Lung microvascular endothelial cell (primary cell): ENCODE measurements around the gene GCNA. TPM values are rescaled to one million over a fixed set of nuclear protein-coding genes. Genes with fewer than 3 reads are reported as not detected.

Experiments used
- DNase-seq, 2 donors: peaks; one replicate each; pipeline versions ENCODE4 v3.0.0 to v3.0.0-alpha.2; 2010; ENCODE audit warnings: low read depth in 2 of 2
- total RNA-seq: library from RNA; depleted of rRNA; stranded (reverse); fragments of >200 nt; gene quantifications from 2 replicates; pipeline ENCODE4 v1.2.1, GENCODE V29; 2014

GCNA gene
- total RNA-seq, 1 donor from 2014 or later: 1.8 TPM

- DNase-seq: peak in 1 of 2 donors; percentile 8
Measured at GRCh38 chrX:71616672-71617529, 38.7 kb downstream of the GCNA start.

DNA sequence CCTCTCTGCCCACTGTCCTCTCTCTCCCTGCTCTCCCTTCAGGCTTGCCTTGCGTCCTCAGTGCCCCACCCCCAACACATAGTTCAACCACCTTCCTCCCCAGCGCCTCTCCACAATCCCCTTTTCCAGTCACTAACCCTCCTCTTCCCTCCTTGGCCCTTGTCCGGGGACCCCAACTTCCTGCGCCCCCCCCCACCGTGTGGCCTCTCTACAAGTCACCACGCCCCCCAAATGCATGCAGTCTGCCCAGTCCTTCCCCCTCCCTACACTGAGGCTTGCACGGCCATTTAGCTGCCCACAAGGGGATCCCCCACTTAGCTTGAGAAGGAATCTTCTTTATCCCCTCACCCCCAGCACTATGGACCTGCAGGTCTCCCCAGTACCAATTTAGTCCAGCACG lies 39.5 kb downstream of the GCNA start:
- no peak for DNase-seq

DNA sequence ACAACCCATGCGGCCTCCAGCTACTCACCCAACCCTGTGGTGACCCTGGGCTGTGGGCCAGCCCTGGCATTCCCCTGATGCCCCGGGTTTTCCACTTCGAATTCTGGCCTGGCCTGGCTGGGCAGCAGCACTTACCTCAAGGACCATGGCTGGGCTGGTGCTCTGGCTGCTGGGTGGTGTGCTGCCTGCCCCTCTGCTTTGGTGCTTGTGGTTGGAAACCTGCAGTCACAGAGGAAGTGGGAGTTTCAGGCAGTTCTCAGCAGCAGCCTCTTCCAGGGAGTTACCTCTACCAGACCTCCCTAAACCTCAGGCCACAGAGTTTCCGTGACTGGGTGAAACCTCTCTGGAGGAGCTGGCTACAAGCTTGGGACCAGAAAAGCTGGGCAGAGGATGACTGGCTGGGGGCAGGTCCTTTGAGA lies 40.1 kb downstream of the GCNA start, which contains the start of gene CXCR3:
TSS of gene CXCR3 (minus strand) at position 209 of the 419 bp plus-strand sequence. CDS start at position 147, 62 bp downstream.
- no peak for DNase-seq

DNA sequence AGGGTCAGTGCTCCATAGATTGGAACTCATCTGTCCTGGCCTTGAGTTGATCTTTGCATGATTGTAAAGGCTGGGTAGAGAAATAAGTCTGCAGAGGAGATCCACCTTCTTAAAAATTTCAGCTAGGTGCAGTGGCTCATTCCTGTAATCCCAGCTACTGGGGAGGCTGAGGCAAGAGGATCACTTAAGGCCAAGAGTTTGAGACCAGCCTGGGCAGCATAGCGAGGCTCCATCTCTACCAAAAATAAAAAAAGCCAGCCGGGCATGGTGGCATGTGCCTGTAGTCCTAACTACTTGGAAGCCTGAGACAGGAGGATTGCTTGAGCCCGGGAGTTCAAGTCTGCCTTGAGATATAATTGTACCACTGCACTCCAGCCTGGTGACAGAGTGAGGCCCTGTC lies 40.5 kb downstream of the GCNA start:
- DNase-seq: no peak

DNA sequence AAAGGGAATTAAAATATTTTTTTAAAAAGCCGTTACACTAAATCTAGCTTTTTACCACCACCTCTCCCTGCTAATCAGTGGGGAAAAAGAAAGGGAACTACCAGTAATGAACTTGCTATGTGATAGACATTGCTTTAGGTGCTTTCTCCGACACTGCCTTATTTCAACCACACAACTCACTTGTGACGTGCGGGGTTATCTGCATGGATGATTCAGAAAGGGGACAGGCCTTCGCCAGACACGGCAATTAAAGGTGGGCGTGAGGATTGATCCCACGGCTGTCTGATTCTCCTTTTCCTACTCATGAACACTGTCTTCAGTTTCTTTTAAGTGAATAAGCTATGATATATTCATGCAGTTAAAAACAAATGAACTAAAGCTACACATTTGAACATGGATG lies 41.0 kb downstream of the GCNA start:
- no peak for DNase-seq

GRCh38 chrX:71619986-71620385 lies 41.7 kb downstream of the GCNA start:
- DNase-seq: no peak

DNA sequence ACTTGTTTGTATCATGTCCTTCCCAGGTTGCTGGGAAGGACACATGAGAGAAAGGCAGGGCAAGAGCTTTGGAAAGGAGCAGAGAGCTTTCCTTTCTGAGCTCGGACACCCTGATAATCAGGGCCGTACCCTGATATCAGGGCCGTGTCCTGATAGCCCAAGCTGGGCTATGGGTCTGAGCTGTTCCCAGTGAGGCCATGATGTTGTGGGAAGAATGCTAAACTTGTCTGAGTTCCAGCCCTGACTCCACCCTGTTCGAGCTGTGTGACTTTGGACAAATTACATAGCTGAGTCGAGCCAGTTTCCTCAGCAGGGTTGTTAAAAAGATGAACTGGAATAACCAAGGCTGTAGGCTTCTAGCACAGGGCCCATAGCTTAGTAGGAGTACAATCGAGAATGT lies 43.4 kb downstream of the GCNA start:
- no peak for DNase-seq

- no peak for DNase-seq
Measured at GRCh38 chrX:71622032-71622575, 43.9 kb downstream of the GCNA start.

DNA sequence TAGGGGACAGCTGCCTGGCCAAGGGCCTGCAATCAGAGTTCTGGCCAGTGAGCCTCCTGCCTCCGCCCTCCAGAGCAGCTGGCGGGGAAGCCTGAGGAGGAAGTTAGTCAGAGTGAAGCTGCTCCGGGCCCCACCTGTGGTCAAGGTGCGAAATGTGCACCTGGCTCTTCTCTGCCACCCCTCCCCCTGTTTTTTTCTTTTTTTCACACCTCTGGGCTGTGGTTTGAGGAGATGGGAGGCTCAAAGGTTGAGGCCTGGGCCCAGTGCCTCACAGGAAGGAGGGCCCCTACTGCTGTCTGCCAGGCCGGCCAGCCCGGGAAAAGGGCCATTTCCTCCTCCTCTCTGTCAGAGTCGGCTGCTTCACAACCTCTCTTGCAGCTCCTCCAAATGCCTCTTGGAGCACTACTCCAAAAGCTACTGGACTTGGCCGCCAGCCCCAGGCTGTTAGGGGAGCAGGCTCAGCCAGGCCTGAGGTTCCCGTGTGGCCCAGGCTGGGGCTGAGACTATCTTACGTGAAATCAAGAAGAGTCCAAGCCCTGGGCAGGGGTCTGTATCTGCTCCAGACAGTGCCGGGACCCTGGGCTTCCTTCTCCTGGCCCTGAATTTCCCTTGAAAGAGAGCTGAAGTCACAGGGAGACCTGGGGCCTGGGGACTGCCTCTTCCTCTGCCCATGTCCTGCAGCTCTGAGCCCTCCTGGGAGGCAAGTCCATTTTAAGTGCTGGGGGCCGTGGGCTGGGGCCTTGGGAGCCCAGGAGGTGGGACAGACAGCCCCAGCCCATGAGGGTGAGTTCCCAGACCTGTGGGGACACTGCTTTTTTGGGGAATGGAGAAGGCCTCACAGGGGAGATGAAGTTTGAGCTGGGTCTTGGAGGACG lies 44.6 kb downstream of the GCNA start:
- peak; percentile 33 to 68 for DNase-seq

DNA sequence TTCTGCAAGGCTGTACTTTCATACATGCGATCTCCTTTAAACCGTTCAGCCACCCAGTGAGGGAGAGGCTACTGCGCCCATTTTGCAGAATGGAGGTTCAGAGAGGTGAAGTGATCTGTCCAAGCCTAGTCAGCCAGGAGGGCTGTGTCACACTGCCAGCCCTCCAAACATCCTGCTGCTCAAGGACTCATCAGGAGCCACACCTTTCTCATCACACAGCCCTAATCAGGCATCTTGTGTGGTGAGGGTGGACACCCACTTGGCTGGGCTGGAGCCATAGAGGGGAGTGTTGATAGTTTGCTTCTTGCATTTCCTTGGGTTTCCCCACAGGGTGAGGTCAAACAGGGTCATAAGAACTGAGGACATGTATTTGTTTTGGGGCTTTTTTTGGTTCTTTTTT lies 45.5 kb downstream of the GCNA start:
- no peak for DNase-seq

GRCh38 chrX:71625471-71625870 lies 47.2 kb downstream of the GCNA start:
- DNase-seq: no peak

DNA sequence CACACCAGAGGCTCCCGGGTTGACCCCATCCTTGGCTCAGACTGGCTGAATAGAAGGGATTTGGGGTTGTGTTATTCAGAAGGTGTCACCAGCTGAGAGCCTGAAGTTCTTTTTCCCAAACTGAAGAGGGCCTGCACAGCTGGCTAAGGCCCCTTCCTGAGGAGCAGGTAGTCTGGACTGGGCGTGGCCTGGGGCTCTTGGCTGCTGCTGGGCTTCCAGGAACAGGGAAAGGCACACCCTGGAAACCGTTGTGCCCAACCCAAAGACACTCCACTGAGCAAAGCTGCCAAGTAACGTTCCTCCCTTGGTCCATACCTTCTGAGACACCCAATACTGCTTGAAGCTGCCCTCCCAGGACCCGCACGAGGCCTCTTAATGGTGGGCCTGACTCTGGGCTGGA lies 48.3 kb downstream of the GCNA start:
- no peak for DNase-seq

GRCh38 chrX:71627588-71628404 lies 49.6 kb downstream of the GCNA start:
- DNase-seq: no peak

- DNase-seq: no peak
Measured at GRCh38 chrX:71629467-71629866, 51.2 kb downstream of the GCNA start.

GRCh38 chrX:71632923-71633657 lies 54.9 kb downstream of the GCNA start:
- no peak for DNase-seq

DNA sequence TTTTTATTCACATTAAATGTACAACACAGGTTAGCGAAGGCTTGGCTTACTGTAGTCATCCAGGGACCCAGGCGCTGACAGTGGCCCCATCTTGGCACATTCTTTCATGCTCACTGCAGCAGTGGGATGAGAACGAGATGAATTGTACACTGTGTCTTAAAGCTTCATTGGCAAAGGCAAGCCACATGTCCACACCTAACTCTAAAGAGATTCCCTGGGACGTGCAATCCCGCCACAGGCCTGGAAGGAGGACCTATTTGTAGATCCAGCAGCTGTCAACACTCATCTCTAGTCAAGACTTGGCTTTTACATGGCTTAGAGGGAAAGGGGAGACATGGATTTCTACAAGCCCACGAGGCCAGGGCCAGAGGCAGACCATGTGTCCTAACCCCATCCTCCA lies 56.1 kb downstream of the GCNA start:
- no peak for DNase-seq

GRCh38 chrX:71636438-71637252 lies 58.4 kb downstream of the GCNA start:
- DNase-seq: peak in 1 of 2 donors; percentile 52

DNA sequence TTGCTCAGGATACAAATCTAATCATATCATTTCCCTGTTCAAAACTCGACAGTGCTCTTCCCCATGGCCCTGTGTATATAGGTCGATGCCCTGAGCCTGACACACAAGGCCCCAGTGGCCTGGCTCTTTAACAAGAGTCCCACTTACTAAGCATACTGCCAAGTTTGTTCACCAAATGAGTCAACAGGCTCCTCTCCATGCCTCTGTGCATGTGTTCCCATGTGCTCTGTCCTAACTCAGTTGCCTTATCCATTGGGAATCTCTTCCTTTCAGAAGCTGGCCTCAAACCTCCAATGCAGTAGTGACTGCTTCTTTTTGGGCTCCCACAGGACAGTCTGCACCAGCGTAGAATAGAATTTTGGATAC lies 59.0 kb downstream of the GCNA start:
- peak in 1 of 2 donors; percentile 19 for DNase-seq

DNA sequence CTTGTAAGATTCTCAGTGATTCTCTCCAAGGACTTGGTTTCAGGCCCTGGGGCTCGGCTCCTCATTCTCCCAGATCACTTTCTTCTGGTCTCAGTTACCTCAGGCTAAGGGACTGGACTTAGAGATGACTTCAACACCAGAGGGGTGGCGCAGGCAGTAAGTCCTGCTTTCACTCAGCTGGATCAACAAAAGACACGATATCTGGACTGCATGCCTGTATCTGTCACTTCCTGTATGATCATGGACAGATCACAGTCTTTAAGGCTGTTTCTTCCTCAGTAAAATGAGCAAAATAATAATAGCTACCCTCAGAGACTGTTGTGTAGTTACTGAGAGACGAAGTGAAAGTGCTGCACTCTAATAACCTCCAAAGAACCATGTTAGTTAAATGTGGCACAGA lies 59.6 kb downstream of the GCNA start:
- DNase-seq: peak; percentile 38 to 84

DNA sequence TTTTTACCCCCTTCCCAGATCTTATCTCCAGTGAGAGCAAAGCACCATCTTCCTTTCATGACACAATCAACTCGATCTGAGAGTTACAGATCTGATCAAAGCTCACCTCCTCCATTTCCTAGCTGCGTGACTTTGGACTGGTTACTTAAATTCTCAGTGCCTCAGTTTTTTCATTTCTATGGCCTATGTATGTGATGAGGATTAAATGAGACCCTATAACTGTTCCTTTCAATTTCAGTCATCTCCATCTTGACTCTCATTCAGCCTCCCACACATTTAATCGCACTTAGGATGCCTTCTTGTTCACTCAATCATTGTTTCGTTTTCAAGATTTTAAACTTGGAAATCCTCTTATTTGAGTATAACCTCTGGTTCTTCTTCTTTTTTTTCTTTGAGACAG lies 60.2 kb downstream of the GCNA start:
- no peak for DNase-seq
